Activated T-cell treated with anti-CD3 and anti-CD28 coated beads, Interleukin-2, amount 50 U/mL, for 1 hour (primary cell): ENCODE measurements around the gene KAT5.
"Not testable (repeated sequence)": the region's sequence is repeated elsewhere in the genome, so short reads cannot be mapped to it uniquely, and the experiment has no call there.

ENCODE experiments used
- DNase-seq: peaks from one replicate; pipeline ENCODE4 v3.0.0-alpha.2; 2020

The KAT5 gene

GRCh38 chr11:65762169-65762568, 50.1 kb downstream of the KAT5 start:
- DNase-seq: not testable (repeated sequence)

- not testable (repeated sequence) for DNase-seq
These were observed 50.8 kb downstream of the KAT5 start for GRCh38 chr11:65762816-65763215.

- DNase-seq: no peak
These were observed 52.4 kb downstream of the KAT5 start for GRCh38 chr11:65764434-65764833.

GRCh38 chr11:65766535-65766934, 54.5 kb downstream of the KAT5 start:
- no peak for DNase-seq

GRCh38 chr11:65767406-65767805, 55.4 kb downstream of the KAT5 start:
- DNase-seq: no peak

- not testable (repeated sequence) for DNase-seq
These were observed 55.8 kb downstream of the KAT5 start for GRCh38 chr11:65767806-65768205.
